Breast epithelium (tissue), 4 donors: ENCODE data around the gene CCDC12. TPM values are rescaled to one million over a fixed set of nuclear protein-coding genes. Genes with fewer than 3 reads are reported as not detected.
A peak's percentile ranks its signal among the peaks of the same experiment; 100 is the strongest.

Experiments
- DNase-seq, 2 donors: peaks; one replicate each; pipeline ENCODE4 v3.0.0-alpha.2; 2019; ENCODE audit warnings: low spot score in 2 of 2
- H3K27ac ChIP-seq, 2 donors: fragments of 200-600 bp; sonication (generic) in 1 of 2; one replicate each; pipeline ENCODE4 v1.5.1; 2016 to 2019; ENCODE audit warnings: mild to moderate bottlenecking in 1 of 2
- H3K27me3 ChIP-seq, 2 donors: fragments of 200-600 bp; sonication (generic) in 1 of 2; one replicate each; pipeline versions ENCODE4 v1.5.1 to v1.6.0; 2017 to 2019; ENCODE audit warnings: control low read depth in 1 of 2, mild to moderate bottlenecking in 1 of 2
- H3K36me3 ChIP-seq: fragments of 200-600 bp; one replicate; pipeline ENCODE4 v1.5.1; 2019
- H3K4me1 ChIP-seq, 2 donors: fragments of 200-600 bp; sonication (generic); one replicate each; pipeline ENCODE4 v1.5.1; 2016 to 2019; ENCODE audit warnings: control low read depth in 1 of 2
- H3K4me3 ChIP-seq, 3 donors: fragments of 200-600 bp; sonication (generic); 1 replicate in 2 of 3; 2 replicates in 1 of 3; pipeline ENCODE4 v1.5.1; 2016 to 2019; ENCODE audit warnings: mild to moderate bottlenecking in 3 of 3, moderate library complexity in 2 of 3
- H3K9me3 ChIP-seq, 2 donors: fragments of 200-600 bp; sonication (generic) in 1 of 2; one replicate each; pipeline ENCODE4 v1.5.1; 2016 to 2019; ENCODE audit warnings: control low read depth in 1 of 2
- CTCF ChIP-seq, 3 donors: fragments of 450-650 bp; IDR thresholded peaks; one replicate each; pipeline ENCODE4 v1.5.1; 2016 to 2017; ENCODE audit warnings: antibody characterized with exemption in 3 of 3, mild to moderate bottlenecking in 3 of 3, moderate library complexity in 3 of 3
- POLR2A ChIP-seq: fragments of 450-650 bp; IDR thresholded peaks from one replicate; pipeline ENCODE4 v1.6.1; 2016; ENCODE audit warnings: antibody characterized with exemption, mild to moderate bottlenecking, moderate library complexity
- POLR2AphosphoS5 ChIP-seq, 3 donors: sonication (generic); formaldehyde crosslinking; IDR thresholded peaks; one replicate each; pipeline ENCODE4 v1.6.1; 2017; ENCODE audit warnings: antibody characterized with exemption in 3 of 3
- intact Hi-C: fragments of 100-400 bp; cut with DNase I; formaldehyde crosslinking; loops from one replicate; pipeline ENCODE4 v1.15.1; 2023; ENCODE audit warnings: low total_unique reads
- total RNA-seq, 3 donors: library from RNA; depleted of rRNA; stranded (reverse); fragments of >200 nt; gene quantifications; one replicate each; pipeline ENCODE4 v1.1.0, GENCODE V29; 2016

CCDC12 gene
- total RNA-seq, 3 donors from 2014 or later, result 27.0 to 50.2 (median 43.9) TPM

- H3K9me3 ChIP-seq, result no peaks in the 10 kb centered on the region
- H3K4me1 ChIP-seq, result no peaks in the 10 kb centered on the region
- no peaks in the 10 kb centered on the region for H3K36me3 ChIP-seq
- H3K27ac ChIP-seq, result no peak overlapping the region
- no peak for TF ChIP-seq POLR2AphosphoS5 (IDR thresholded peaks at IDR 0.05)
- no peak for TF ChIP-seq POLR2A
- no peak for TF ChIP-seq CTCF (IDR thresholded peaks at IDR 0.05)
- no peak overlapping the region for H3K4me3 ChIP-seq
- intact Hi-C loops, result no loop called here
- H3K27me3 ChIP-seq, result no peaks in the 10 kb centered on the region
- DNase-seq, result no peak
Observed at GRCh38 chr3:46991406-46992165, 15.0 kb upstream of the CCDC12 start.

GRCh38 chr3:46990573-46991374 is 14.2 kb upstream of the CCDC12 start:
- intact Hi-C loops, result no loop called here
- no peaks in the 10 kb centered on the region for H3K4me1 ChIP-seq
- DNase-seq, result no peak
- H3K36me3 ChIP-seq, result no peaks in the 10 kb centered on the region
- H3K27ac ChIP-seq, result no peak overlapping the region
- no peak overlapping the region for H3K4me3 ChIP-seq
- no peaks in the 10 kb centered on the region for H3K27me3 ChIP-seq
- H3K9me3 ChIP-seq, result no peaks in the 10 kb centered on the region
- no peak for TF ChIP-seq POLR2AphosphoS5 (IDR thresholded peaks at IDR 0.05)

- Histone ChIP-seq H3K4me1 (no peaks in the 10 kb centered on the region), H3K36me3 (no peaks in the 10 kb centered on the region), H3K27ac (no peak overlapping the region), H3K4me3 (no peak overlapping the region), H3K9me3 (no peaks in the 10 kb centered on the region), H3K27me3 (no peaks in the 10 kb centered on the region)
- intact Hi-C loops, result no loop called here
- no peak for TF ChIP-seq POLR2A
- no peak for TF ChIP-seq CTCF (IDR thresholded peaks at IDR 0.05)
- no peak for TF ChIP-seq POLR2AphosphoS5 (IDR thresholded peaks at IDR 0.05)
- no peak for DNase-seq
Observed at GRCh38 chr3:46989146-46989810, 12.7 kb upstream of the CCDC12 start.

GRCh38 chr3:46988616-46989015 is 12.1 kb upstream of the CCDC12 start:
- H3K4me3 ChIP-seq, result no peak overlapping the region
- H3K27ac ChIP-seq, result peak overlapping the region in 1 of 2 donors; percentile 57
- no peaks in the 10 kb centered on the region for H3K9me3 ChIP-seq
- H3K27me3 ChIP-seq, result no peaks in the 10 kb centered on the region
- no peak for DNase-seq
- TF ChIP-seq CTCF (IDR thresholded peaks at IDR 0.05) (no peak), POLR2A (no peak), POLR2AphosphoS5 (IDR thresholded peaks at IDR 0.05) (no peak)
- intact Hi-C loops, result no loop called here
- H3K4me1 ChIP-seq, result no peaks in the 10 kb centered on the region
- no peaks in the 10 kb centered on the region for H3K36me3 ChIP-seq

- TF ChIP-seq CTCF (IDR thresholded peaks at IDR 0.05) (no peak), POLR2AphosphoS5 (IDR thresholded peaks at IDR 0.05) (peak in 1 of 3 donors; percentile 26)
- no peak for DNase-seq
- H3K27me3 ChIP-seq, result no peaks in the 10 kb centered on the region
- no peaks in the 10 kb centered on the region for H3K9me3 ChIP-seq
- H3K4me3 ChIP-seq, result peak overlapping the region in 1 of 3 donors; percentile 30
- no peaks in the 10 kb centered on the region for H3K36me3 ChIP-seq
- H3K27ac ChIP-seq, result peak overlapping the region in 1 of 2 donors; percentile 57
- H3K4me1 ChIP-seq, result no peaks in the 10 kb centered on the region
- intact Hi-C loops, result no loop called here
Observed at GRCh38 chr3:46987743-46988401, 11.3 kb upstream of the CCDC12 start.
